Neural crest cell (in vitro differentiated cells): ENCODE measurements around the gene CTNNA3. TPM values are rescaled to one million over a fixed set of nuclear protein-coding genes. Genes with fewer than 3 reads are reported as not detected.

Experiments used
- DNase-seq: peaks from one replicate; pipeline ENCODE4 v3.0.0; 2021; ENCODE audit warnings: low read depth, mixed read lengths, low spot score
- H3K27ac Mint-ChIP-seq: one replicate; pipeline ENCODE4 v1.8.0; 2021; ENCODE audit warnings: mild to moderate bottlenecking, mixed read lengths; ENCODE audit not compliant: unreplicated experiment
- H3K27me3 Mint-ChIP-seq: 2 replicates; pipeline ENCODE4 v1.8.0; 2021; ENCODE audit warnings: low read depth, mild to moderate bottlenecking, mixed read lengths
- H3K36me3 Mint-ChIP-seq: 2 replicates; pipeline ENCODE4 v1.8.0; 2021; ENCODE audit warnings: low read depth, mild to moderate bottlenecking, mixed read lengths
- H3K4me1 Mint-ChIP-seq: 2 replicates; pipeline ENCODE4 v1.8.0; 2021; ENCODE audit warnings: mixed read lengths
- H3K4me3 Mint-ChIP-seq: one replicate; pipeline ENCODE4 v1.8.0; 2021; ENCODE audit warnings: mild to moderate bottlenecking, mixed read lengths
- H3K9me3 Mint-ChIP-seq: 2 replicates; pipeline ENCODE4 v1.8.0; 2021; ENCODE audit warnings: mixed read lengths
- CTCF ChIP-seq: fragments of 200-600 bp; sonication (generic); conservative IDR thresholded peaks from 2 replicates; pipeline ENCODE4 v1.5.0; 2021; ENCODE audit warnings: antibody characterized with exemption, mild to moderate bottlenecking
- total RNA-seq: library from RNA; stranded (reverse); gene quantifications from 2 replicates; pipeline ENCODE4 v1.2.1, GENCODE V29; 2021

CTNNA3 gene
- total RNA-seq, 1 donor from 2014 or later = 4.7 TPM

GRCh38 chr10:66803174-66803573 is 892.8 kb downstream of the CTNNA3 start:
- no peak for DNase-seq
- Mint-ChIP-seq H3K4me3 (no peak overlapping the region), H3K9me3 (no peaks in the 10 kb centered on the region), H3K4me1 (no peaks in the 10 kb centered on the region), H3K36me3 (no peaks in the 10 kb centered on the region), H3K27me3 (no peaks in the 10 kb centered on the region), H3K27ac (no peak overlapping the region)
- TF ChIP-seq CTCF = no peak

- Mint-ChIP-seq H3K9me3 (no peaks in the 10 kb centered on the region), H3K4me1 (no peaks in the 10 kb centered on the region), H3K27me3 (no peaks in the 10 kb centered on the region), H3K4me3 (no peak overlapping the region), H3K36me3 (no peaks in the 10 kb centered on the region), H3K27ac (no peak overlapping the region)
- no peak for TF ChIP-seq CTCF
- DNase-seq = no peak
Measured at GRCh38 chr10:66799474-66799873, 896.5 kb downstream of the CTNNA3 start.

- Mint-ChIP-seq H3K9me3 (no peaks in the 10 kb centered on the region), H3K27me3 (no peaks in the 10 kb centered on the region), H3K36me3 (no peaks in the 10 kb centered on the region), H3K4me3 (no peak overlapping the region), H3K4me1 (no peaks in the 10 kb centered on the region), H3K27ac (no peak overlapping the region)
- TF ChIP-seq CTCF = no peak
- DNase-seq = no peak
Measured at GRCh38 chr10:66795866-66796265, 900.1 kb downstream of the CTNNA3 start.

GRCh38 chr10:66792441-66792840 is 903.6 kb downstream of the CTNNA3 start:
- Mint-ChIP-seq H3K27me3 (no peaks in the 10 kb centered on the region), H3K36me3 (no peaks in the 10 kb centered on the region), H3K27ac (no peak overlapping the region), H3K4me1 (no peaks in the 10 kb centered on the region), H3K4me3 (no peak overlapping the region), H3K9me3 (no peaks in the 10 kb centered on the region)
- DNase-seq = no peak
- TF ChIP-seq CTCF = no peak

- no peak for DNase-seq
- Mint-ChIP-seq H3K27ac (no peak overlapping the region), H3K27me3 (no peaks in the 10 kb centered on the region), H3K4me1 (no peaks in the 10 kb centered on the region), H3K9me3 (no peaks in the 10 kb centered on the region), H3K36me3 (no peaks in the 10 kb centered on the region), H3K4me3 (no peak overlapping the region)
- TF ChIP-seq CTCF = no peak
Measured at GRCh38 chr10:66788178-66788987, 907.6 kb downstream of the CTNNA3 start.
